GM19328 (cell line): ENCODE data around the gene SIVA1.
A peak's percentile ranks its signal among the peaks of the same experiment; 100 is the strongest.
"Not testable (repeated sequence)": the region's sequence is repeated elsewhere in the genome, so short reads cannot be mapped to it uniquely, and the experiment has no call there.

Experiments used
- ATAC-seq: cut with Tn5 transposase; IDR thresholded peaks from one replicate; pipeline ENCODE4 v1.9.1; 2021; ENCODE audit warnings: mild to moderate bottlenecking, moderate library complexity; ENCODE audit not compliant: unreplicated experiment

Gene SIVA1

GRCh38 chr14:104750753-104751057 is 2.2 kb upstream of the SIVA1 start:
- not testable (repeated sequence) for ATAC-seq

- ATAC-seq = no peak
Observed at GRCh38 chr14:104751539-104752422, 1.2 kb upstream of the SIVA1 start.

GRCh38 chr14:104752423-104752734 is 568 bp upstream of the SIVA1 start:
- peak; percentile 0 for ATAC-seq

- no peak for ATAC-seq
Observed at GRCh38 chr14:104753528-104754212, 723 bp downstream of the SIVA1 start.

GRCh38 chr14:104754213-104754851 is 1.4 kb downstream of the SIVA1 start:
- ATAC-seq = no peak

GRCh38 chr14:104755621-104756020 is 2.7 kb downstream of the SIVA1 start:
- ATAC-seq = no peak

GRCh38 chr14:104756477-104757237 is 3.7 kb downstream of the SIVA1 start:
- ATAC-seq = no peak

- ATAC-seq = no peak
Observed at GRCh38 chr14:104757238-104757585, 4.3 kb downstream of the SIVA1 start.

- no peak for ATAC-seq
Observed at GRCh38 chr14:104757681-104758392, 4.9 kb downstream of the SIVA1 start.

- no peak for ATAC-seq
Observed at GRCh38 chr14:104758981-104759969, 6.3 kb downstream of the SIVA1 start.

- no peak for ATAC-seq
Observed at GRCh38 chr14:104765517-104765916, 12.6 kb downstream of the SIVA1 start.

- no peak for ATAC-seq
Observed at GRCh38 chr14:104766256-104766862, 13.4 kb downstream of the SIVA1 start.

- no peak for ATAC-seq
Observed at GRCh38 chr14:104766863-104767633, 14.1 kb downstream of the SIVA1 start.

- no peak for ATAC-seq
Observed at GRCh38 chr14:104767634-104767918, 14.6 kb downstream of the SIVA1 start.

GRCh38 chr14:104768437-104769323 is 15.7 kb downstream of the SIVA1 start:
- ATAC-seq = no peak

- ATAC-seq = no peak
Observed at GRCh38 chr14:104769324-104770071, 16.6 kb downstream of the SIVA1 start.

GRCh38 chr14:104770072-104770579 is 17.2 kb downstream of the SIVA1 start:
- ATAC-seq = no peak
